CD4-positive, alpha-beta T cell (primary cell): Measurements from ENCODE around the gene HAPLN1. TPM values are rescaled to one million over a fixed set of nuclear protein-coding genes. Genes with fewer than 3 reads are reported as not detected.

Source experiments
- ATAC-seq: fragments of 200-7000 bp; cut with Tn5 transposase; one replicate; pipeline ENCODE4 v1.10.0; 2022; ENCODE audit warnings: mild to moderate bottlenecking; ENCODE audit not compliant: poor library complexity
- CTCF ChIA-PET: fragments of 350-600 bp; sonication (Branson Sonifier 250); formaldehyde crosslinking; loops from one replicate; lab custom pipeline; 2021; ENCODE audit warnings: antibody characterized with exemption, inconsistent platforms; lab: Charles Lee
- POLR2A ChIA-PET: fragments of 350-600 bp; sonication (Branson Sonifier 250); formaldehyde crosslinking; loops from one replicate; lab custom pipeline; 2021; ENCODE audit warnings: antibody characterized with exemption, inconsistent platforms; lab: Charles Lee
- DNase-seq, 14 experiments: peaks; one replicate each; pipeline ENCODE4 v3.0.0-alpha.2; 2013 to 2020; ENCODE audit warnings: mixed read lengths in 2 of 14
- H3K27ac ChIP-seq, 2 donors: one replicate each; pipeline versions ENCODE4 v1.5.1 to v1.7.0; 2013; ENCODE audit warnings: low read length in 2 of 2, low read depth in 1 of 2, mild to moderate bottlenecking in 1 of 2
- H3K27me3 ChIP-seq, 2 experiments: 1 replicate in 1 of 2; 2 replicates in 1 of 2; pipeline versions ENCODE4 v1.6.1 to v1.7.0; 2013; ENCODE audit warnings: low read length in 2 of 2, control low read depth in 1 of 2, mild to moderate bottlenecking in 1 of 2, moderate library complexity in 1 of 2; ENCODE audit not compliant: insufficient read depth in 2 of 2, control insufficient read depth in 1 of 2
- H3K36me3 ChIP-seq: one replicate; pipeline ENCODE4 v1.6.1; 2013; ENCODE audit warnings: low read length, control low read depth; ENCODE audit not compliant: insufficient read depth
- H3K4me1 ChIP-seq: one replicate; pipeline ENCODE4 v1.6.1; 2013; ENCODE audit warnings: low read length, control low read depth; ENCODE audit not compliant: insufficient read depth
- H3K4me3 ChIP-seq: one replicate; pipeline ENCODE4 v1.5.1; 2013; ENCODE audit warnings: mild to moderate bottlenecking, low read length, moderate library complexity
- H3K9me3 ChIP-seq, 2 experiments: 1 replicate in 1 of 2; 2 replicates in 1 of 2; pipeline versions ENCODE4 v1.6.1 to v1.7.0; 2013; ENCODE audit warnings: low read length in 2 of 2, mild to moderate bottlenecking in 2 of 2, control low read depth in 1 of 2, moderate library complexity in 1 of 2; ENCODE audit not compliant: control insufficient read depth in 1 of 2, insufficient read depth in 1 of 2
- H3K27ac Mint-ChIP-seq: one replicate; pipeline ENCODE4 v1.8.0; 2020; ENCODE audit warnings: mixed read lengths
- H3K27me3 Mint-ChIP-seq: one replicate; pipeline ENCODE4 v1.8.0; 2021; ENCODE audit warnings: mixed read lengths
- H3K36me3 Mint-ChIP-seq: one replicate; pipeline ENCODE4 v1.8.0; 2021; ENCODE audit warnings: low read depth, mixed read lengths
- H3K4me1 Mint-ChIP-seq: one replicate; pipeline ENCODE4 v1.8.0; 2021; ENCODE audit warnings: low read depth, mixed read lengths
- H3K4me3 Mint-ChIP-seq: one replicate; pipeline ENCODE4 v1.8.0; 2020; ENCODE audit warnings: mild to moderate bottlenecking, mixed read lengths
- H3K9me3 Mint-ChIP-seq: one replicate; pipeline ENCODE4 v1.8.0; 2020; ENCODE audit warnings: mixed read lengths
- intact Hi-C, 2 experiments: fragments of 100-400 bp; cut with DNase I in 1 of 2; cut with micrococcal nuclease in 1 of 2; formaldehyde crosslinking; loops; one replicate each; pipeline versions ENCODE4 v1.15.1 to v1.9.0; 2023 to 2025; cut with DNase I, micrococcal nuclease
- total RNA-seq, 174 experiments: library from RNA in 2 of 174; stranded (reverse) in 2 of 174; gene quantifications; one replicate each; pipeline ENCODE4 v1.2.3 and lab custom pipeline; 2021 to 2026
- TF ChIP-seq, protein P1 (sequence below): fragments of 200-600 bp; IDR thresholded peaks from one replicate; pipeline ENCODE4 v1.8.0; 2022; ENCODE audit warnings: antibody characterized with exemption, mild to moderate bottlenecking

Gene HAPLN1
- total RNA-seq, 2 experiments from 2014 or later, result not detected

DNA sequence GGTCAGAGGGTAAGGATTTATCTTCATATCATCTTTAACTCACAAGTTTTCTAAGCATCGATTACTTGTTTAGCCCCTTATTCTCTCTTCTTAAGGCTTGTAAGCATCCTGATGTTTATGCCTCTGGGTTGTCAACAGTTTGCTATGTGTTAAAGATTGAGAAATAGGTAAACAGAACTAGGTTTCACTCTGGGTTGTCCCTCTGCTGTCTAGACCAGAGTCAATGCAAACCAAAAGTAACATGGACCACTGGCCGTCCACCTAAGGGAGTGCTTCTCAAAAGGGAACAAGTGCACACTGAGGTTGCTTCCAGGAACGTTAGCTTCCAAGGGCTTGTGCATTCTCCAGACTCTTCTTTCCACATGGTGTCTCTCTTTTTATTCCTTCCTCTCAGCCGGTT, 39.9 kb upstream of the HAPLN1 start:
- H3K4me1 ChIP-seq, result no peaks in the 10 kb centered on the region
- H3K4me3 ChIP-seq, result no peak overlapping the region
- Mint-ChIP-seq H3K9me3 (peaks cover 1% of the 10 kb centered on the region), H3K36me3 (no peaks in the 10 kb centered on the region), H3K4me3 (no peak overlapping the region), H3K27ac (no peak overlapping the region), H3K27me3 (no peaks in the 10 kb centered on the region), H3K4me1 (no peaks in the 10 kb centered on the region)
- DNase-seq, result no peak
- no peaks in the 10 kb centered on the region for H3K36me3 ChIP-seq
- no peaks in the 10 kb centered on the region for H3K27me3 ChIP-seq
- POLR2A ChIA-PET, result no interaction called here
- intact Hi-C loops, result loop anchor here in 1 of 2 experiments (1.0 kb wide), 1 partner anchor 8 kb away; no protein-coding TSS in a partner anchor
- no peak for ATAC-seq
- TF ChIP-seq, protein P1, sequence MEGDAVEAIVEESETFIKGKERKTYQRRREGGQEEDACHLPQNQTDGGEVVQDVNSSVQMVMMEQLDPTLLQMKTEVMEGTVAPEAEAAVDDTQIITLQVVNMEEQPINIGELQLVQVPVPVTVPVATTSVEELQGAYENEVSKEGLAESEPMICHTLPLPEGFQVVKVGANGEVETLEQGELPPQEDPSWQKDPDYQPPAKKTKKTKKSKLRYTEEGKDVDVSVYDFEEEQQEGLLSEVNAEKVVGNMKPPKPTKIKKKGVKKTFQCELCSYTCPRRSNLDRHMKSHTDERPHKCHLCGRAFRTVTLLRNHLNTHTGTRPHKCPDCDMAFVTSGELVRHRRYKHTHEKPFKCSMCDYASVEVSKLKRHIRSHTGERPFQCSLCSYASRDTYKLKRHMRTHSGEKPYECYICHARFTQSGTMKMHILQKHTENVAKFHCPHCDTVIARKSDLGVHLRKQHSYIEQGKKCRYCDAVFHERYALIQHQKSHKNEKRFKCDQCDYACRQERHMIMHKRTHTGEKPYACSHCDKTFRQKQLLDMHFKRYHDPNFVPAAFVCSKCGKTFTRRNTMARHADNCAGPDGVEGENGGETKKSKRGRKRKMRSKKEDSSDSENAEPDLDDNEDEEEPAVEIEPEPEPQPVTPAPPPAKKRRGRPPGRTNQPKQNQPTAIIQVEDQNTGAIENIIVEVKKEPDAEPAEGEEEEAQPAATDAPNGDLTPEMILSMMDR, result no peak
- peaks cover 0 to 3% of the 10 kb centered on the region in 2 experiments for H3K9me3 ChIP-seq
- CTCF ChIA-PET, result no interaction called here
- H3K27ac ChIP-seq, result no peak overlapping the region

DNA sequence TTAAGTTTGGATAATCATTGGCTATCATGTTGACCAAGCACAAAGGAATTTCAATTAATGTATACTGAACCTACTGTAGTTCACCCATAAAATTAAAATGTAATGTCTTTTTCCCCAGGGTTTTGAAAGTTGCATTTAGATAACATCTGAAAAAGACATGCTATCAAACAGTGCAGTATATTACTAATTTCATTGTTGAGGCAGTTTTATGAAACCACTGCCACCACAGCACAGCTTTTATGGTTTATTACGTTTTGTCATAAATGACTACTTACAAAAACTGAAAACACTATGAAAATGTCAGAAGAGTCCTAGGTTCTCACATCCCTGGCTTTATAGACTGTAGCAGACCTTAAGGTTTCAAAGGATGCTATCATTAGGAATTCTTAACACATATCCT, 32.0 kb upstream of the HAPLN1 start:
- peaks cover 10% of the 10 kb centered on the region for H3K9me3 Mint-ChIP-seq
- no peak for DNase-seq
- H3K36me3 ChIP-seq, result no peaks in the 10 kb centered on the region
- no peaks in the 10 kb centered on the region for H3K4me1 ChIP-seq
- no peak overlapping the region for H3K27ac Mint-ChIP-seq
- no peak overlapping the region for H3K4me3 ChIP-seq
- peaks cover 4% of the 10 kb centered on the region for H3K27me3 Mint-ChIP-seq
- H3K9me3 ChIP-seq, result peaks cover 5 to 6% of the 10 kb centered on the region in 2 experiments
- POLR2A ChIA-PET, result no interaction called here
- H3K36me3 Mint-ChIP-seq, result no peaks in the 10 kb centered on the region
- H3K4me3 Mint-ChIP-seq, result no peak overlapping the region
- intact Hi-C loops, result loop anchor here in 1 of 2 experiments (1.0 kb wide), 1 partner anchor 8 kb away; no protein-coding TSS in a partner anchor
- no peaks in the 10 kb centered on the region for H3K27me3 ChIP-seq
- no peaks in the 10 kb centered on the region for H3K4me1 Mint-ChIP-seq
- H3K27ac ChIP-seq, result no peak overlapping the region
- TF ChIP-seq, protein P1, result no peak
- CTCF ChIA-PET, result no interaction called here
- no peak for ATAC-seq

DNA sequence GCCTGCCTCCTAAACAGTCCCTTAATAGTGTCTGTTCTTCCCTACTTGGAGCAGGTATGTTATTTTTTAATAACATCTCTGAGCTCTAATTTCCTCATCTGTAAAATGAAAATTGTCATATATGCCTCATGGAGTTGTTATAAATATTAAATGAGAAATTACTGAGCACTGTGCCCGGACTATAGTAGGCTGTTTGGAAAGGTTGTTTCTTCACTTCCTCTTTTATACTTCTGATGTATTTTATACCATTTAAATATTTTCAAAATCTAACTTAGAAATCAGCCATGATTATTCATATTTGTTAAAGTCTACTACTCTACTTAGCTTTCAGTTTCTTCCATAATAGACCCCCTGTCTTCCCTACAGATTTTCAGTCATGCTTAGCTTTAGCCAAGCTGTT, 30.5 kb upstream of the HAPLN1 start:
- Mint-ChIP-seq H3K36me3 (no peaks in the 10 kb centered on the region), H3K27ac (no peak overlapping the region), H3K27me3 (peaks cover 4% of the 10 kb centered on the region), H3K4me3 (no peak overlapping the region), H3K9me3 (peaks cover 10% of the 10 kb centered on the region), H3K4me1 (no peaks in the 10 kb centered on the region)
- intact Hi-C loops, result no loop called here
- ATAC-seq (no peak), DNase-seq (no peak)
- Histone ChIP-seq H3K4me3 (no peak overlapping the region), H3K4me1 (no peaks in the 10 kb centered on the region), H3K9me3 (peaks cover 6 to 12% of the 10 kb centered on the region in 2 experiments), H3K27ac (no peak overlapping the region), H3K36me3 (no peaks in the 10 kb centered on the region), H3K27me3 (no peaks in the 10 kb centered on the region)
- ChIA-PET POLR2A (no interaction called here), CTCF (no interaction called here)
- TF ChIP-seq, protein P1, result no peak
